ENCODE results near the gene LETMD1. TPM values are rescaled to one million over a fixed set of nuclear protein-coding genes. Genes with fewer than 3 reads are reported as not detected.

LETMD1 gene
- total and polyA plus RNA-seq, 9 donors = 53.5 to 122 (median 69.2) TPM

DNA sequence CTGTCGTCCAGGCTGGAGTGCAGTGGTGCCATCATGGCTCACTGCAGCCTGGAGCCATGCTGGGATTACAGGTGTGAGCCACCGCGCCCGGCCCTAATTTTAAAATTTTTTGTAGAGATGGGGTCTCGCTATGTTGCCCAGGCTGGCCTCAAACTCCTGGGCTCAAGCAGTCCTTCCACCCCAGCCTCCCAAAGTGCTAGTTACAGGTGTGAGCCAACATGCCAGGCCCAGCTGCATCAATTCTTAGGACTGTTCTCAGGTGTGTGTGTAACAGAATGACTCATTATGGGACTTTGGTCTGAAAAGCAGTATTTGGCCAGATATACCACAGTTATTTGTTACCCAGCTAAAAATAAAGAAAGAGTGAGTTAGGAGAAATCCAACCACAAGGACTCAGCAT lies 17.4 kb downstream of the LETMD1 start:
- no peaks in the 10 kb centered on the region for H3K27me3 ChIP-seq
- intact Hi-C loops (cut with DNase I) = no loop called here
- no peaks in the 10 kb centered on the region for H3K4me1 ChIP-seq (ENCODE audit: insufficient read depth)
- no peak for TF ChIP-seq POLR2A (IDR thresholded peaks at IDR 0.05)
- TF ChIP-seq CTCF (IDR thresholded peaks at IDR 0.05) = no peak
- no peak for TF ChIP-seq EP300 (IDR thresholded peaks at IDR 0.05)
- H3K36me3 ChIP-seq = no peaks in the 10 kb centered on the region
- no peak overlapping the region for H3K27ac ChIP-seq
- no peak for DNase-seq
- no peak overlapping the region for H3K4me3 ChIP-seq
- 95 to 98% (median 95%) methylated on average over 5 of the region's 5 CpGs for WGBS, 3 donors
- H3K9me3 ChIP-seq = no peaks in the 10 kb centered on the region

- 53 to 63% (median 54%) methylated on average over 4 of the region's 4 CpGs for WGBS, 3 donors
- Histone ChIP-seq H3K27me3 (no peaks in the 10 kb centered on the region), H3K36me3 (no peaks in the 10 kb centered on the region), H3K27ac (no peak overlapping the region), H3K4me1 (ENCODE audit: insufficient read depth) (no peaks in the 10 kb centered on the region), H3K9me3 (no peaks in the 10 kb centered on the region), H3K4me3 (no peak overlapping the region)
- no peak for TF ChIP-seq CTCF (IDR thresholded peaks at IDR 0.05)
- no peak for TF ChIP-seq POLR2A (IDR thresholded peaks at IDR 0.05)
- no peak for TF ChIP-seq EP300 (IDR thresholded peaks at IDR 0.05)
- intact Hi-C loops (cut with DNase I) = no loop called here
- DNase-seq = no peak
Measured at GRCh38 chr12:51067229-51067628, 19.1 kb downstream of the LETMD1 start.

DNA sequence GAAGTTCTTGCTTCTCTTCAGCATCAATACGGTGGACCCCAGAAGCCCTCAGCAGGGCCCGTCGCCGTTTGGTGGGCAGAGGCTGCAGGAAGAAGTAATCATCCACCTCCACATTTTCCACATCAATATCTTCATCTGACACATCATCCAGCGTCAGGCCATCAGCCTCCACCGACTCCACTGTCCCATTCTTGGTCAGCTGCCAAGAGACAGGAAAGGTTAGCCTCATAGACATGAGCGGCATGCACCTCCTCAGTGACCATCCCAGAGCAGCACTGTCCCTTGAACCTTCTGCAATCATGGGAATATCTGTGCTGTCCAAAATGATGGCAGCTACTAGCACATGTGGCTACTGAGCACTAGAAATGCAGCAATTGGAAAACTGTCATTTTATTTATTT lies 19.6 kb downstream of the LETMD1 start:
- H3K4me1 ChIP-seq (ENCODE audit: insufficient read depth) = no peaks in the 10 kb centered on the region
- H3K4me3 ChIP-seq = no peak overlapping the region
- TF ChIP-seq POLR2A (IDR thresholded peaks at IDR 0.05) (no peak), CTCF (IDR thresholded peaks at IDR 0.05) (no peak), EP300 (IDR thresholded peaks at IDR 0.05) (no peak)
- H3K27me3 ChIP-seq = no peaks in the 10 kb centered on the region
- WGBS, 3 donors = 65 to 80% (median 77%) methylated on average over 7 of the region's 7 CpGs
- no peak for DNase-seq
- intact Hi-C loops (cut with DNase I) = no loop called here
- no peak overlapping the region for H3K27ac ChIP-seq
- H3K36me3 ChIP-seq = no peaks in the 10 kb centered on the region
- no peaks in the 10 kb centered on the region for H3K9me3 ChIP-seq

- Histone ChIP-seq H3K4me3 (no peak overlapping the region), H3K27me3 (no peaks in the 10 kb centered on the region), H3K9me3 (no peaks in the 10 kb centered on the region), H3K36me3 (no peaks in the 10 kb centered on the region), H3K4me1 (ENCODE audit: insufficient read depth) (no peaks in the 10 kb centered on the region), H3K27ac (no peak overlapping the region)
- intact Hi-C loops (cut with DNase I) = no loop called here
- TF ChIP-seq CTCF (IDR thresholded peaks at IDR 0.05) (no peak), POLR2A (IDR thresholded peaks at IDR 0.05) (no peak), EP300 (IDR thresholded peaks at IDR 0.05) (no peak)
- DNase-seq = no peak
- 89 to 92% (median 90%) methylated on average over 3 of the region's 3 CpGs for WGBS, 3 donors
Measured at GRCh38 chr12:51070004-51070403, 21.9 kb downstream of the LETMD1 start.

- TF ChIP-seq EP300 (IDR thresholded peaks at IDR 0.05) (no peak), CTCF (IDR thresholded peaks at IDR 0.05) (no peak), POLR2A (IDR thresholded peaks at IDR 0.05) (no peak)
- H3K4me1 ChIP-seq (ENCODE audit: insufficient read depth) = no peaks in the 10 kb centered on the region
- no peak for DNase-seq
- H3K27ac ChIP-seq = no peak overlapping the region
- intact Hi-C loops (cut with DNase I) = no loop called here
- no peaks in the 10 kb centered on the region for H3K27me3 ChIP-seq
- no peaks in the 10 kb centered on the region for H3K36me3 ChIP-seq
- H3K4me3 ChIP-seq = no peak overlapping the region
- WGBS, 3 donors = 80 to 86% (median 81%) methylated on average over 2 of the region's 2 CpGs
- no peaks in the 10 kb centered on the region for H3K9me3 ChIP-seq
Measured at GRCh38 chr12:51071663-51072062, 23.5 kb downstream of the LETMD1 start.

Measured in ovary (tissue), 9 donors.